ENCODE measurements around the gene SPDYE6. TPM values are rescaled to one million over a fixed set of nuclear protein-coding genes. Genes with fewer than 3 reads are reported as not detected.

The SPDYE6 gene
- total and polyA plus RNA-seq, 8 donors: 2.2 to 10.0 (median 6.8) TPM; not detected in 2

DNA sequence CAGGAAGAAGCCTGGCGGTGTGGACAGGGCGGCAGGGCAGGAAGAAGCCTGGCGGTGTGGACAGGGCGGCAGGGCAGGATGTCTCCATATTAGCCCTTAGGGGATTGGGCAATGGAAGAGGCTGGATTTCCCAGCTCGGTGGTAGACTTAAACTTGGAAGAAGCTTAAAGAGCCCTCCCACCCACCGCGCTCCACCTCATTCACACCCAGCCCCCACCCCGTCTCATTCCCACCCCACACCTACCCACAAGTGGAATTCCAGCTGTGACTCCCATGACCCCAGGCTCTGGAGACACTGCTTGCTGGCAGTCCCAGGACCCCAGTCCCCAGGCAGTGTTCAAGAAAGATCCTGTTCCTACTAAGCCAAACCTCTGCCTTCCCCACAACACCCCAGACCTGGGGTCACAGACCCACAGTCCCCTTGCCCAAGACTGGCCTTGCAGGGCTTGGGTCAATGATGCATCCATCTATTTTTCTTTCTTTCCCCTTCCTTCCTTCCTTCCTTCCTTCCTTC, 34.0 kb downstream of the SPDYE6 start:
- Histone ChIP-seq H3K9me3 (no peaks in the 10 kb centered on the region), H3K4me1 (peaks cover 0 to 5% of the 10 kb centered on the region in 2 donors), H3K27ac (no peak overlapping the region), H3K27me3 (peaks cover 6 to 22% of the 10 kb centered on the region in 2 donors), H3K4me3 (no peak overlapping the region), H3K36me3 (peaks cover 0 to 24% of the 10 kb centered on the region in 2 donors)
- TF ChIP-seq CTCF (IDR thresholded peaks at IDR 0.05): no peak
- intact Hi-C loops (cut with DNase I): no loop called here
- DNase-seq (no peak), ATAC-seq (no peak)

- DNase-seq: peak in 1 of 4 donors; percentile 81
- Histone ChIP-seq H3K4me3 (no peak overlapping the region), H3K27me3 (peaks cover 2 to 17% of the 10 kb centered on the region in 2 donors), H3K9me3 (no peaks in the 10 kb centered on the region), H3K4me1 (peaks cover 0 to 5% of the 10 kb centered on the region in 2 donors), H3K27ac (no peak overlapping the region), H3K36me3 (peaks cover 0 to 28% of the 10 kb centered on the region in 2 donors)
- intact Hi-C loops (cut with DNase I): no loop called here
- ATAC-seq: peak; percentile 58
- no peak for TF ChIP-seq CTCF (IDR thresholded peaks at IDR 0.05)
Measured at GRCh38 chr7:102321351-102322201, 34.7 kb downstream of the SPDYE6 start.

GRCh38 chr7:102320601-102321350, 35.5 kb downstream of the SPDYE6 start:
- no peaks in the 10 kb centered on the region for H3K9me3 ChIP-seq
- DNase-seq (no peak), ATAC-seq (no peak)
- intact Hi-C loops (cut with DNase I): no loop called here
- H3K4me1 ChIP-seq: peaks cover 0 to 5% of the 10 kb centered on the region in 2 donors
- peaks cover 0 to 16% of the 10 kb centered on the region in 2 donors for H3K27me3 ChIP-seq
- H3K27ac ChIP-seq: no peak overlapping the region
- H3K4me3 ChIP-seq: no peak overlapping the region
- TF ChIP-seq CTCF (IDR thresholded peaks at IDR 0.05): no peak
- peaks cover 0 to 28% of the 10 kb centered on the region in 2 donors for H3K36me3 ChIP-seq

DNA sequence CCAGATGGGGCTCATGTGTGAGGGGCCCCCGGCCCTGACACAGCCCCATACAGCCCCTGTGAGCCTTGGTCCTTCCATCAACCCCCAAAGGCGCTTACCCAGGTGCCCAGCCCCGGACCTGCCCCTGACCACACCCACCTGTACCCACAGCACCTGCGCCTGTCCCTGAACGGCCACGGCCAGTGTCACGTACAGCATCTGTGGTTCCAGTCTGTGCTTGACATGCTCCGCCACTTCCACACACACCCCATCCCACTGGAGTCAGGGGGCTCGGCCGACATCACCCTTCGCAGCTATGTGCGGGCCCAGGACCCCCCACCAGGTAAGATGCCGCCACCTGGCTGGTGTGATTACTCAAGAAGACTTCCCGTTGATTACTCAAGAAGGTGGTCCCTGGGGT, 36.1 kb downstream of the SPDYE6 start:
- intact Hi-C loops (cut with DNase I): no loop called here
- Histone ChIP-seq H3K27ac (no peak overlapping the region), H3K36me3 (peaks cover 0 to 30% of the 10 kb centered on the region in 2 donors), H3K27me3 (peaks cover 0 to 16% of the 10 kb centered on the region in 2 donors), H3K4me1 (peaks cover 0 to 5% of the 10 kb centered on the region in 2 donors), H3K9me3 (no peaks in the 10 kb centered on the region), H3K4me3 (no peak overlapping the region)
- no peak for TF ChIP-seq CTCF (IDR thresholded peaks at IDR 0.05)
- DNase-seq: no peak
- no peak for ATAC-seq

GRCh38 chr7:102319671-102320070, 36.6 kb downstream of the SPDYE6 start:
- intact Hi-C loops (cut with DNase I): no loop called here
- peaks cover 0 to 35% of the 10 kb centered on the region in 2 donors for H3K36me3 ChIP-seq

More at GRCh38 chr7:102319671-102320070, 36.6 kb downstream of the SPDYE6 start:
- H3K9me3 ChIP-seq: no peaks in the 10 kb centered on the region
- H3K27ac ChIP-seq: no peak overlapping the region
- DNase-seq: no peak
- H3K4me3 ChIP-seq: no peak overlapping the region
- no peak for TF ChIP-seq CTCF (IDR thresholded peaks at IDR 0.05)
- peaks cover 0 to 5% of the 10 kb centered on the region in 2 donors for H3K4me1 ChIP-seq
- H3K27me3 ChIP-seq: peaks cover 0 to 16% of the 10 kb centered on the region in 2 donors
- no peak for ATAC-seq
